GM18507 (cell line): ENCODE data around the gene FAM50A.
"Not testable (repeated sequence)": the region's sequence is repeated elsewhere in the genome, so short reads cannot be mapped to it uniquely, and the experiment has no call there.

ENCODE experiments used
- DNase-seq: peaks from one replicate; pipeline ENCODE4 v3.0.0; 2011; ENCODE audit warnings: low read depth; ENCODE audit not compliant: insufficient read length; ENCODE audit errors: extremely low spot score
- FAIRE-seq: peaks from 2 replicates; lab custom pipeline; 2011; peaks lifted over from hg19 to GRCh38; lab: Jason Lieb, UNC

Gene FAM50A

GRCh38 chrX:154443992-154444754 is at the start of gene FAM50A:
Gene FAM50A (plus strand): TSS chrX:154444141. CDS start chrX:154444236, 95 bp downstream.
- peak; percentile 69 for DNase-seq

GRCh38 chrX:154396363-154396762 is 47.6 kb upstream of the FAM50A start:
- not testable (repeated sequence) for FAIRE-seq

More at GRCh38 chrX:154443992-154444754, at the start of gene FAM50A:
- FAIRE-seq = peak; percentile 82

GRCh38 chrX:154396973-154397887 is 46.7 kb upstream of the FAM50A start:
- DNase-seq (no peak), FAIRE-seq (peak; percentile 83)

More at GRCh38 chrX:154396363-154396762, 47.6 kb upstream of the FAM50A start:
- DNase-seq = not testable (repeated sequence)

- peak; percentile 91 for FAIRE-seq
- DNase-seq = peak; percentile 77
Measured at GRCh38 chrX:154397888-154398667, 45.9 kb upstream of the FAM50A start, which contains the start of gene RPL10. Gene RPL10 (plus strand): TSS chrX:154398377. CDS start chrX:154398520, 143 bp downstream.

GRCh38 chrX:154398668-154399526 is 45.0 kb upstream of the FAM50A start:
- DNase-seq (no peak), FAIRE-seq (no peak)

- FAIRE-seq = peak; percentile 18
- no peak for DNase-seq
Measured at GRCh38 chrX:154399527-154400368, 44.2 kb upstream of the FAM50A start.

- DNase-seq, FAIRE-seq: not testable (repeated sequence)
Measured at GRCh38 chrX:154400369-154400817, 43.5 kb upstream of the FAM50A start.

GRCh38 chrX:154401045-154401799 is 42.7 kb upstream of the FAM50A start:
- no peak for DNase-seq

GRCh38 chrX:154401918-154402621 is 41.9 kb upstream of the FAM50A start:
- FAIRE-seq (no peak), DNase-seq (no peak)

More at GRCh38 chrX:154401045-154401799, 42.7 kb upstream of the FAM50A start:
- no peak for FAIRE-seq

- no peak for FAIRE-seq
- no peak for DNase-seq
Measured at GRCh38 chrX:154402622-154403127, 41.3 kb upstream of the FAM50A start.

GRCh38 chrX:154403192-154403591 is 40.7 kb upstream of the FAM50A start:
- no peak for DNase-seq
- FAIRE-seq = no peak

GRCh38 chrX:154403858-154404257 is 40.1 kb upstream of the FAM50A start:
- no peak for FAIRE-seq
- no peak for DNase-seq

- FAIRE-seq (no peak), DNase-seq (no peak)
Measured at GRCh38 chrX:154404625-154405192, 39.2 kb upstream of the FAM50A start.

GRCh38 chrX:154408659-154409221 is 35.2 kb upstream of the FAM50A start:
- DNase-seq (no peak), FAIRE-seq (no peak)

- DNase-seq = no peak
- FAIRE-seq = peak; percentile 88
Measured at GRCh38 chrX:154409222-154409871, 34.6 kb upstream of the FAM50A start, which contains the start of gene DNASE1L1. Gene DNASE1L1 (minus strand): TSS chrX:154409254. CDS start chrX:154405568, 3,686 bp downstream.
